ENCODE data around the gene ZEB2. TPM values are rescaled to one million over a fixed set of nuclear protein-coding genes. Genes with fewer than 3 reads are reported as not detected.

Gene ZEB2
- total RNA-seq, 2 experiments from 2014 or later, result 4.0 to 16.9 TPM

DNA sequence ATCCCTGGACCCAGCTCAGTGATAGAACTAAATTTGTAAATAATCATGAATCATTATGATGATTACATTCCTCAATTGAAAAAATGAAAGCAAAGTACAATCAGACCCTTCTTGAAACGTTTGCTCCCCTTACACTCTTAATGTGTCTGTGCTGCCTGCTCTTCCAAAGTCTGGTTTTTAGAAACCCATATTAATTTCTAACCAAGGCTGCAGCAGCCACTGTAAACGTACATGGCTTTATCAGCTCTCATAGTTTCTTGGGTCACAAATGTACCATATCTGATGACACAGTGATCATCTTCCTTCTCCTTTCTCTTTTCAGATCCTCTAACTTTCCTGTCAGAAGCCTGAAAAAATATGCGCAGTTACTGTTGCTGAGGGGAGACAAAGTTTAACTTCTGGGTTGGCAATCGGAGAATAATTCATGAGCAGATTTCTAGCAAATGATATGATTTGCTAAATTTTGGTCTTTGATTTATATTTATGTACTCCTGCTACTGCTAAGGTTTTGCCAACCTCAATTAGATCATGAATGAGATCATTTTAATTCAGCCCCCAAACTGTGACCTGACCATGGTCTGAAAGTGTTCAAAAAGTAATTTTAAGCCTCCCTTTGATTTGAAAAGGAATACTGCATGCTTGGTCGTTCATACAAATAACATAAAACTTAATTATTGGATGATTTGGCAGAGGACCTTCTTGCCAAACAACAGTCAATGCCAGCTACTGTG lies 12.3 kb downstream of the ZEB2 start:
- ChIA-PET POLR2A (interaction anchor here (1.0 kb wide), 1 partner anchor 21 kb away, joined by 3 read pairs; no protein-coding TSS in a partner anchor), CTCF (ENCODE audit: unreplicated experiment) (no interaction called here)
- peaks cover 33% of the 10 kb centered on the region for H3K4me1 ChIP-seq (ENCODE audit: insufficient read depth, low read length, poor library complexity, severe bottlenecking)

DNA sequence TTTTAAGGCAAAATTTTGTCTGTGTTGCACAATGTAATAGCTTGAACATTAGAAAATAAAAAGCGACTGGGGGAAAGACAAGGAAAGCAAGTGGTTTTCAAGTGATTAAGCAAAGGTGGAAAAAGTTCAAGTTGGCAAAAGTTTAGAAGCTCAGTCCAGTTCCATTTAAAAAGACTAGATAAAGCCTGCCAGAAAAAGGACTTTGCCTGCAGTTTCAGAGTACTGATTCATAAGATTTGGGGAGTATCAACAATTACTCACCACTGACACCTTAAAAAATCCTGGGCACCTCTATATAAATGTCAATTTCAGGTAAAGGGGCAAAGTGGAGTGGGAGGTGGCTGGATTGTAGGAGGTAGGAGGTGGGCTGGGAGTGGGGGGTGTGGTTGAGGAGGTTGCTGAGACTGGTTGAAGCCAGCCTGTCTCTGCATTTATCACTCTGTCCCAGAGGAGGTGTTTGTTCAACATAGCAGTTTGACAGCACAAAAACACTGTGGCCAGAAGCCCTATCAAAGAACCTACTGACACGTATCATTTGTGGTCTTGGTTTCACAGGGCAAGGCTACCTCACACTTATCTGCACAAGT lies 14.6 kb downstream of the ZEB2 start:
- intact Hi-C loops (cut with micrococcal nuclease; ENCODE audit: unreplicated experiment), result loop anchor here (5.0 kb wide), 1 partner anchor 343 kb away; no protein-coding TSS in a partner anchor
- Histone ChIP-seq H3K79me2 (ENCODE audit: insufficient read depth, low read depth, low read length) (no peaks in the 10 kb centered on the region), H4K20me1 (ENCODE audit: insufficient read depth, low read length) (no peaks in the 10 kb centered on the region), H3K4me3 (ENCODE audit: low read depth, low read length, poor library complexity, severe bottlenecking) (no peak overlapping the region), H3K4me1 (ENCODE audit: insufficient read depth, low read length, poor library complexity, severe bottlenecking) (peaks cover 24% of the 10 kb centered on the region), H2AFZ (ENCODE audit: low read length) (no peak overlapping the region), H3K9me2 (ENCODE audit: insufficient read depth, low read length) (no peaks in the 10 kb centered on the region), H3K36me3 (ENCODE audit: insufficient read depth, low read length) (no peaks in the 10 kb centered on the region), H3K4me2 (ENCODE audit: low read length) (no peak overlapping the region; the same call in 1 of the 2 replicates), H3K9me3 (ENCODE audit: low read length) (no peaks in the 10 kb centered on the region), H3K27ac (ENCODE audit: low read depth, low read length, poor library complexity, severe bottlenecking) (no peak overlapping the region)
- no peak for TF ChIP-seq EZH2phosphoT487 (IDR thresholded peaks at IDR 0.05; ENCODE audit: borderline replicate concordance, low read depth, low read length)
- TF ChIP-seq, protein P1, sequence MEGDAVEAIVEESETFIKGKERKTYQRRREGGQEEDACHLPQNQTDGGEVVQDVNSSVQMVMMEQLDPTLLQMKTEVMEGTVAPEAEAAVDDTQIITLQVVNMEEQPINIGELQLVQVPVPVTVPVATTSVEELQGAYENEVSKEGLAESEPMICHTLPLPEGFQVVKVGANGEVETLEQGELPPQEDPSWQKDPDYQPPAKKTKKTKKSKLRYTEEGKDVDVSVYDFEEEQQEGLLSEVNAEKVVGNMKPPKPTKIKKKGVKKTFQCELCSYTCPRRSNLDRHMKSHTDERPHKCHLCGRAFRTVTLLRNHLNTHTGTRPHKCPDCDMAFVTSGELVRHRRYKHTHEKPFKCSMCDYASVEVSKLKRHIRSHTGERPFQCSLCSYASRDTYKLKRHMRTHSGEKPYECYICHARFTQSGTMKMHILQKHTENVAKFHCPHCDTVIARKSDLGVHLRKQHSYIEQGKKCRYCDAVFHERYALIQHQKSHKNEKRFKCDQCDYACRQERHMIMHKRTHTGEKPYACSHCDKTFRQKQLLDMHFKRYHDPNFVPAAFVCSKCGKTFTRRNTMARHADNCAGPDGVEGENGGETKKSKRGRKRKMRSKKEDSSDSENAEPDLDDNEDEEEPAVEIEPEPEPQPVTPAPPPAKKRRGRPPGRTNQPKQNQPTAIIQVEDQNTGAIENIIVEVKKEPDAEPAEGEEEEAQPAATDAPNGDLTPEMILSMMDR (conservative IDR thresholded peaks at IDR 0.05; ENCODE audit: low read length), result no peak
- ChIA-PET POLR2A (interaction anchor here (0.7 kb wide), 1 partner anchor 16 kb away, joined by 3 read pairs; no protein-coding TSS in a partner anchor), CTCF (ENCODE audit: unreplicated experiment) (no interaction called here)
- DNase-seq (ENCODE audit: low spot score), result no peak
- no TSS peak for BruUV-seq (replicated peaks)

More for the DNA sequence above, 12.3 kb downstream of the ZEB2 start:
- Histone ChIP-seq H3K79me2 (ENCODE audit: insufficient read depth, low read depth, low read length) (no peaks in the 10 kb centered on the region), H3K9me3 (ENCODE audit: low read length) (no peaks in the 10 kb centered on the region), H3K27ac (ENCODE audit: low read depth, low read length, poor library complexity, severe bottlenecking) (no peak overlapping the region), H3K36me3 (ENCODE audit: insufficient read depth, low read length) (no peaks in the 10 kb centered on the region), H3K9me2 (ENCODE audit: insufficient read depth, low read length) (no peaks in the 10 kb centered on the region), H3K4me3 (ENCODE audit: low read depth, low read length, poor library complexity, severe bottlenecking) (no peak overlapping the region), H3K4me2 (ENCODE audit: low read length) (peak overlapping the region; percentile 51), H2AFZ (ENCODE audit: low read length) (peak overlapping the region; percentile 13; the same call in 1 of the 2 replicates), H4K20me1 (ENCODE audit: insufficient read depth, low read length) (no peaks in the 10 kb centered on the region)
- BruUV-seq (replicated peaks), result no TSS peak
- no peak for DNase-seq (ENCODE audit: low spot score)
- TF ChIP-seq, protein P1 (conservative IDR thresholded peaks at IDR 0.05; ENCODE audit: low read length), result no peak
- TF ChIP-seq EZH2phosphoT487 (IDR thresholded peaks at IDR 0.05; ENCODE audit: borderline replicate concordance, low read depth, low read length), result no peak
- intact Hi-C loops (cut with micrococcal nuclease; ENCODE audit: unreplicated experiment), result loop anchor here (5.0 kb wide), 1 partner anchor 345 kb away; no protein-coding TSS in a partner anchor

Measured in OCI-LY7 (cell line).